K562 (cell line): Measurements from ENCODE around the gene KISS1. TPM values are rescaled to one million over a fixed set of nuclear protein-coding genes. Genes with fewer than 3 reads are reported as not detected.

Source experiments
- ARID2 ChIP-seq: fragments of 450-650 bp; IDR thresholded peaks from 2 replicates; pipeline ENCODE4 v1.6.1; 2017; ENCODE audit warnings: antibody characterized with exemption, mild to moderate bottlenecking
- BRD9 ChIP-seq: fragments of 450-650 bp; IDR thresholded peaks from 2 replicates; pipeline ENCODE4 v1.6.1; 2018; ENCODE audit warnings: low read depth; ENCODE audit not compliant: partially characterized antibody
- CC2D1A ChIP-seq: fragments of 450-650 bp; IDR thresholded peaks from 2 replicates; pipeline ENCODE4 v1.6.1; 2017; ENCODE audit warnings: mild to moderate bottlenecking
- CREM ChIP-seq: IDR thresholded peaks from 2 replicates; pipeline ENCODE4 v1.6.1; 2014; ENCODE audit warnings: antibody characterized with exemption, low read depth
- CXXC5 ChIP-seq: fragments of 250-450 bp; sonication (Bioruptor Pico); IDR thresholded peaks from 2 replicates; pipeline ENCODE4 v1.8.0; 2022; ENCODE audit warnings: inconsistent platforms, mild to moderate bottlenecking, moderate library complexity
- ETV5 ChIP-seq: sonication (generic); formaldehyde crosslinking; IDR thresholded peaks from 2 replicates; pipeline ENCODE4 v1.4.0; 2020; ENCODE audit warnings: low read depth, mild to moderate bottlenecking, missing genetic modification reagents
- MAZ ChIP-seq, 2 experiments: fragments of 450-650 bp in 1 of 2; sonication (generic) in 1 of 2; formaldehyde crosslinking; IDR thresholded peaks in 1 of 2; conservative IDR thresholded peaks in 1 of 2; 2 replicates each; pipeline versions ENCODE4 v1.4.0 to v1.5.0; 2020; ENCODE audit warnings: mild to moderate bottlenecking in 1 of 2, missing genetic modification reagents in 1 of 2
- NBN ChIP-seq: fragments of 450-650 bp; IDR thresholded peaks from 2 replicates; pipeline ENCODE4 v1.6.1; 2016; ENCODE audit warnings: low read depth, mild to moderate bottlenecking
- REST ChIP-seq, 2 experiments: fragments of 450-650 bp; formaldehyde crosslinking in 1 of 2; IDR thresholded peaks; 2 replicates each; pipeline versions ENCODE4 v1.4.0 to v1.6.1; 2014 to 2020; ENCODE audit warnings: mild to moderate bottlenecking in 2 of 2, borderline replicate concordance in 1 of 2, low read depth in 1 of 2
- U2AF2 ChIP-seq: fragments of 200-400 bp; formaldehyde crosslinking; optimal IDR thresholded peaks from 2 replicates; pipeline ENCODE3; 2017; ENCODE audit warnings: low read depth, mild to moderate bottlenecking, low read length
- ZBTB17 ChIP-seq: fragments of 450-650 bp; formaldehyde crosslinking; IDR thresholded peaks from 2 replicates; pipeline ENCODE4 v1.4.0; 2020; ENCODE audit warnings: mild to moderate bottlenecking
- ZNF197 ChIP-seq: fragments of 200-800 bp; sonication (Bioruptor generic); IDR thresholded peaks from 2 replicates; pipeline ENCODE4 v1.6.1; 2016; ENCODE audit warnings: low read depth, missing genetic modification characterization, missing compliant biosample characterization
- ZNF24 ChIP-seq: fragments of 450-650 bp; IDR thresholded peaks from 2 replicates; pipeline ENCODE4 v1.6.1; 2016
- ZNF263 ChIP-seq: sonication (generic); formaldehyde crosslinking; IDR thresholded peaks from 2 replicates; pipeline ENCODE4 v1.8.0; 2022; ENCODE audit warnings: mild to moderate bottlenecking, missing genetic modification reagents, borderline replicate concordance
- polyA plus RNA-seq, 8 experiments: library from polyadenylated mRNA; depleted of rRNA in 4 of 8; stranded (reverse) in 5 of 8; unstranded in 3 of 8; fragments of >200 nt; fragmentation: Nextera tagmentation in 2 of 8; fragmentation: Illumina TruSeq in 1 of 8; extraction: Ambion mirVana in 2 of 8; extraction: Trizol in 1 of 8; gene quantifications; 2 replicates each; pipeline versions ENCODE4 v1.2.1 to v1.2.3, GENCODE V29; 2011 to 2014; ENCODE audit warnings: inconsistent platforms in 1 of 8, missing spikeins in 1 of 8
- total RNA-seq, 7 experiments: library from RNA; depleted of rRNA in 6 of 7; stranded (reverse); fragments of >200 nt in 6 of 7; fragmentation: Illumina TruSeq in 2 of 7; extraction: Trizol in 2 of 7; gene quantifications; 2 replicates each; pipeline versions ENCODE4 v1.2.1 to v1.2.3, GENCODE V29; 2011 to 2021; ENCODE audit warnings: low replicate concordance in 1 of 7
- TF ChIP-seq, protein P1 (sequence below): fragments of 150-350 bp; conservative IDR thresholded peaks from 2 replicates; pipeline ENCODE4 v1.6.1; 2014; ENCODE audit warnings: low read length

KISS1 gene
- total and polyA plus RNA-seq, 9 of the 15 experiments (the other 6 are each of a cell fraction or from before 2014, with no cell fraction given) = 0.31 TPM; not detected in 8

GRCh38 chr1:204162494-204163074, 33.7 kb downstream of the KISS1 start (continued):
- TF ChIP-seq ZNF197 (CRISPR knock-in tag) (no peak), REST (IDR thresholded peaks at IDR 0.05; ENCODE audit: borderline replicate concordance) (peak; percentile 88), REST (CRISPR knock-in tag; IDR thresholded peaks at IDR 0.05; ENCODE audit: low read depth) (peak; percentile 48; the same call in 1 of the 2 replicates), ZBTB17 (no peak), CREM (0 out of 2 replicates have a peak, but pooled peaks have one; percentile 7), ZNF263 (CRISPR knock-in tag) (no peak), U2AF2 (no peak), ETV5 (CRISPR knock-in tag) (no peak), CC2D1A (peak; percentile 80), MAZ (CRISPR knock-in tag; conservative IDR thresholded peaks at IDR 0.05 in 1 of 2, IDR thresholded peaks at IDR 0.05 in 1 of 2) (peak in 1 of 2 experiments; percentile 43; a peak in 2 of 4 replicates), ZNF24 (no peak), ARID2 (peak; percentile 77; the same call in 1 of the 2 replicates), NBN (no peak), BRD9 (no peak), CXXC5 (CRISPR knock-in tag) (no peak)
- TF ChIP-seq, protein P1, sequence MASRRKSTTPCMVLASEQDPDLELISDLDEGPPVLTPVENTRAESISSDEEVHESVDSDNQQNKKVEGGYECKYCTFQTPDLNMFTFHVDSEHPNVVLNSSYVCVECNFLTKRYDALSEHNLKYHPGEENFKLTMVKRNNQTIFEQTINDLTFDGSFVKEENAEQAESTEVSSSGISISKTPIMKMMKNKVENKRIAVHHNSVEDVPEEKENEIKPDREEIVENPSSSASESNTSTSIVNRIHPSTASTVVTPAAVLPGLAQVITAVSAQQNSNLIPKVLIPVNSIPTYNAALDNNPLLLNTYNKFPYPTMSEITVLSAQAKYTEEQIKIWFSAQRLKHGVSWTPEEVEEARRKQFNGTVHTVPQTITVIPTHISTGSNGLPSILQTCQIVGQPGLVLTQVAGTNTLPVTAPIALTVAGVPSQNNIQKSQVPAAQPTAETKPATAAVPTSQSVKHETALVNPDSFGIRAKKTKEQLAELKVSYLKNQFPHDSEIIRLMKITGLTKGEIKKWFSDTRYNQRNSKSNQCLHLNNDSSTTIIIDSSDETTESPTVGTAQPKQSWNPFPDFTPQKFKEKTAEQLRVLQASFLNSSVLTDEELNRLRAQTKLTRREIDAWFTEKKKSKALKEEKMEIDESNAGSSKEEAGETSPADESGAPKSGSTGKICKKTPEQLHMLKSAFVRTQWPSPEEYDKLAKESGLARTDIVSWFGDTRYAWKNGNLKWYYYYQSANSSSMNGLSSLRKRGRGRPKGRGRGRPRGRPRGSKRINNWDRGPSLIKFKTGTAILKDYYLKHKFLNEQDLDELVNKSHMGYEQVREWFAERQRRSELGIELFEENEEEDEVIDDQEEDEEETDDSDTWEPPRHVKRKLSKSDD = 0 out of 2 replicates have a peak, but pooled peaks have one; percentile 46
